ENCODE results near the gene CARMIL1. TPM values are rescaled to one million over a fixed set of nuclear protein-coding genes. Genes with fewer than 3 reads are reported as not detected.

The CARMIL1 gene
- total RNA-seq, 1 donor from 2014 or later, result 14.5 TPM

DNA sequence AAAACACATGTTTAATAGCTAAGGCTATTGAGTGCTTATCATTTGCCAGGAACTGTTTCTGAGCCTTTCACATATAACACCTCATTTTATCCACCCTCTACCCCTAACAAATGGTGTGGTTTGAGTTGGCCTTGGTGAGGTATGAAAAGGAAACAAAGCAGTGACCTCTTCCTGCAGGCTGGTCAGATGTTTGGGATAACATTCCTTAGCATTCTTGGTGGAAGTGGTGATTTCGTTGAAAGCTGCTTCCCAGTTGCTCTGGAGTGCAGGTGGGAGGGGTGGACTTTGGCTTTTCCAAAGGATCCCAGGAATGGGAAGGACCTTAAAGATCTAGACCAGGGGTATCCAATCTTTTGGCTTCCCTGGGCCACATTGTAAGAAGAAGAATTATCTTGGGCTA is 41.3 kb downstream of the CARMIL1 start:
- H3K4me1 Mint-ChIP-seq (ENCODE audit: low read depth), result peaks cover 36% of the 10 kb centered on the region
- TF ChIP-seq, protein P1, sequence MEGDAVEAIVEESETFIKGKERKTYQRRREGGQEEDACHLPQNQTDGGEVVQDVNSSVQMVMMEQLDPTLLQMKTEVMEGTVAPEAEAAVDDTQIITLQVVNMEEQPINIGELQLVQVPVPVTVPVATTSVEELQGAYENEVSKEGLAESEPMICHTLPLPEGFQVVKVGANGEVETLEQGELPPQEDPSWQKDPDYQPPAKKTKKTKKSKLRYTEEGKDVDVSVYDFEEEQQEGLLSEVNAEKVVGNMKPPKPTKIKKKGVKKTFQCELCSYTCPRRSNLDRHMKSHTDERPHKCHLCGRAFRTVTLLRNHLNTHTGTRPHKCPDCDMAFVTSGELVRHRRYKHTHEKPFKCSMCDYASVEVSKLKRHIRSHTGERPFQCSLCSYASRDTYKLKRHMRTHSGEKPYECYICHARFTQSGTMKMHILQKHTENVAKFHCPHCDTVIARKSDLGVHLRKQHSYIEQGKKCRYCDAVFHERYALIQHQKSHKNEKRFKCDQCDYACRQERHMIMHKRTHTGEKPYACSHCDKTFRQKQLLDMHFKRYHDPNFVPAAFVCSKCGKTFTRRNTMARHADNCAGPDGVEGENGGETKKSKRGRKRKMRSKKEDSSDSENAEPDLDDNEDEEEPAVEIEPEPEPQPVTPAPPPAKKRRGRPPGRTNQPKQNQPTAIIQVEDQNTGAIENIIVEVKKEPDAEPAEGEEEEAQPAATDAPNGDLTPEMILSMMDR (IDR thresholded peaks at IDR 0.05), result no peak
- peak overlapping the region; percentile 29 for H3K27ac Mint-ChIP-seq (ENCODE audit: unreplicated experiment)
- no peaks in the 10 kb centered on the region for H3K27me3 Mint-ChIP-seq (ENCODE audit: low read depth)
- H3K9me3 Mint-ChIP-seq (ENCODE audit: low read depth), result no peaks in the 10 kb centered on the region
- DNase-seq (ENCODE audit: low spot score), result no peak
- H3K36me3 Mint-ChIP-seq (ENCODE audit: low read depth), result no peaks in the 10 kb centered on the region
- H3K4me3 Mint-ChIP-seq (ENCODE audit: unreplicated experiment), result no peak overlapping the region

DNA sequence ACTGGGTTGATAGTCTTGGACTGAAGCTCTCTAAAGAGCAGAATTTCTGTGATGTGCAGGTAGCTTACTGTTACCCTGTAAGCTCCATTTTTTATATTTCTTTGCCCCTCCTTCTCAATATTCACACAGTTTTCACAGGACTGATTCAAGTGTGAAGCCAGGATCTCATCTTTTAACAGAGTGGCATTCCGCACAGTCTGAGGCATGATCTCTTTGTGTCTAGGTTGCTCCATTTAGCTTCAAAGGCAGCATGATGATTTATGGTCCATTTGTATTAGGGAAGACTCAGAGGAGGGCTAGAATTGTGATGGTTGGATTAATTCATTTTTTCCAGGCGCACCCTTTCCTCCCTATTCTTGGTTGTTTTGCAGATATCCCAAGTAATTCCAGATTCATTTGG is 43.5 kb downstream of the CARMIL1 start:
- TF ChIP-seq, protein P1 (IDR thresholded peaks at IDR 0.05), result no peak
- Mint-ChIP-seq H3K27ac (ENCODE audit: unreplicated experiment) (no peak overlapping the region), H3K4me1 (ENCODE audit: low read depth) (peaks cover 38% of the 10 kb centered on the region), H3K36me3 (ENCODE audit: low read depth) (no peaks in the 10 kb centered on the region), H3K4me3 (ENCODE audit: unreplicated experiment) (no peak overlapping the region), H3K9me3 (ENCODE audit: low read depth) (no peaks in the 10 kb centered on the region), H3K27me3 (ENCODE audit: low read depth) (no peaks in the 10 kb centered on the region)
- DNase-seq (ENCODE audit: low spot score), result no peak

DNA sequence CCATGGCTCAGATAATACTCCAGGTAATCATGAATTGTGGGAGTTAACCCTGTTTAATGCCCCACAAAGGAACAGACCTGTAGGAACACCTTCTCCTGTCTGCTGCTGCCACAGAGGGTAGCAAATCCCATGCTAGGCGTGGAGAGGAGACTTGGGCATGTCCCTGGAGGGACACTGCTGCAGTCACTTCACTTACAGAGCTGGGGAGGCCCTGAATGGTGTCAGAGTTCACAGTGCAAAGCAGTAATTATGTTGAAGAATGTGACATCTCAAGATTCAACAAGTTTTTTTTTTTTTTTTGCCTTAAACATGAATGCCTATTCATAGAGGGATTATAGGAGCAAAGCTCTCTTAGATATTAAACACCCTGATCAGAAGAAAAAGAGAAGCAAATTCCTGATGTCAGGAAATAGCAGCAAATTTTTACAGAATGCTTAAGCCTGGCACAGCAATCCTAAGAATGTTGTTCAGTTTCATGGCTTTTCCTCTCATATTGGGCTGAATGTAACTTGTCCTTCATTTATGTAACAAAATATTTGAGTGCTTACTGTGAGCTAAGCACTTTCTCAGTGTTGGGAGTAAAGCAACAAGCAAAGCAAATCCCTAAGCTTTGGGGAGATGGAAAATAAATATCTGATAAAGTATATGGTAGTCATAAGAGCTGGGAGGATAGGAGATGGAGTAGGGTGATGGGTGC is 45.0 kb downstream of the CARMIL1 start:
- Mint-ChIP-seq H3K4me3 (ENCODE audit: unreplicated experiment) (no peak overlapping the region), H3K9me3 (ENCODE audit: low read depth) (no peaks in the 10 kb centered on the region), H3K27ac (ENCODE audit: unreplicated experiment) (peak overlapping the region; percentile 89), H3K4me1 (ENCODE audit: low read depth) (peaks cover 38% of the 10 kb centered on the region), H3K27me3 (ENCODE audit: low read depth) (no peaks in the 10 kb centered on the region), H3K36me3 (ENCODE audit: low read depth) (no peaks in the 10 kb centered on the region)
- DNase-seq (ENCODE audit: low spot score), result no peak
- TF ChIP-seq, protein P1 (IDR thresholded peaks at IDR 0.05), result no peak

DNA sequence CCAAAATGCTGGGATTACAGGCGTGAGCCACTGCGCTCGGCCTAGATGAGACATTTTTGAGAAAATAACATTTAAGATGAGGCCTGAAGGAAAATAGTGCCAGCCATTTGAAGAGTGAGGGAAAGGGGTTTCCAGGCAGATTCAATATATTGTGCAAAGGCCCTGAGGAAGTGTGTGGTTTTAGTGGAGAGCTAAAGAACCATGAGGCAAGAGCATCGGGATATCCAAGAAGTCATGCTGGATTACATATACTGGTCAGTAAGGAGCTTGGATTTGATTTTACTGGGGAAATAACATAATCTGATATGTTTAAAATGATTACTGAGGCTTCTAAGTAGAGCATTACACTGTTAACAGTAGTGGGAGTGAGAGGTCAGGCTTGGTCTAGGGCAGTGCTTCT is 47.0 kb downstream of the CARMIL1 start:
- Mint-ChIP-seq H3K36me3 (ENCODE audit: low read depth) (no peaks in the 10 kb centered on the region), H3K27ac (ENCODE audit: unreplicated experiment) (no peak overlapping the region), H3K4me1 (ENCODE audit: low read depth) (peaks cover 37% of the 10 kb centered on the region), H3K4me3 (ENCODE audit: unreplicated experiment) (no peak overlapping the region), H3K27me3 (ENCODE audit: low read depth) (no peaks in the 10 kb centered on the region), H3K9me3 (ENCODE audit: low read depth) (no peaks in the 10 kb centered on the region)
- DNase-seq (ENCODE audit: low spot score), result no peak
- TF ChIP-seq, protein P1 (IDR thresholded peaks at IDR 0.05), result no peak

DNA sequence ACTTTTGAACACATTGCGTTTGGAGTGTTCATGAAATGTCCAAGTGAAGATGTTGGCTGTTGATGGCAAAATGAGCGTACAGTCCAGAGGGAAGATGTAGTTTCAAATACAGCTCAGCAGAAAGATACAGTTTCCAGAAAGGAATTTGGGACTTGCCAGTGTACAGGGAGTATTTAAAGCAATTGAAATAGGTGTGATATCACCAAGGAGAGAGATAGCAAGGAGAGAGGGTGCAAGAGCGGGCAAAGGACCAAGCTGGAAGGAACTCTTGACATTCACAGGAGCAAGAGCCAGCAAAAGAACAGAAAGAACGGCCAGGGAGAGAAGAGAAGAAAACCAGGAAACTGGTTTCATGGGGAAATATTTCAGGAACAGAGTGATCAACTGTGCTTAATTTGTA is 47.8 kb downstream of the CARMIL1 start:
- peaks cover 43% of the 10 kb centered on the region for H3K4me1 Mint-ChIP-seq (ENCODE audit: low read depth)
- no peak overlapping the region for H3K27ac Mint-ChIP-seq (ENCODE audit: unreplicated experiment)
- DNase-seq (ENCODE audit: low spot score), result no peak
- H3K36me3 Mint-ChIP-seq (ENCODE audit: low read depth), result no peaks in the 10 kb centered on the region
- H3K27me3 Mint-ChIP-seq (ENCODE audit: low read depth), result no peaks in the 10 kb centered on the region
- H3K9me3 Mint-ChIP-seq (ENCODE audit: low read depth), result no peaks in the 10 kb centered on the region
- TF ChIP-seq, protein P1 (IDR thresholded peaks at IDR 0.05), result no peak
- H3K4me3 Mint-ChIP-seq (ENCODE audit: unreplicated experiment), result no peak overlapping the region

All from chondrocyte (in vitro differentiated cells).